Natural killer cell (primary cell): Measurements from ENCODE around the gene ATG9A. TPM values are rescaled to one million over a fixed set of nuclear protein-coding genes. Genes with fewer than 3 reads are reported as not detected.

Experiments used
- ATAC-seq, 3 donors: fragments of 150-1000 bp in 2 of 3; fragments of 200-7000 bp in 1 of 3; cut with Tn5 transposase; 1 replicate in 1 of 3; 2 replicates in 2 of 3; pipeline ENCODE4 v1.10.0; 2021; ENCODE audit warnings: mild to moderate bottlenecking in 2 of 3, moderate library complexity in 2 of 3
- DNase-seq, 2 donors: peaks; one replicate each; pipeline versions ENCODE4 v3.0.0 to v3.0.0-alpha.2; 2013 to 2021; ENCODE audit warnings: mixed read lengths in 1 of 2
- H3K27ac ChIP-seq: one replicate; pipeline ENCODE4 v1.5.1; 2013; ENCODE audit warnings: mild to moderate bottlenecking, low read length
- H3K27me3 ChIP-seq: one replicate; pipeline ENCODE4 v1.6.1; 2013; ENCODE audit warnings: low read length; ENCODE audit not compliant: control insufficient read depth, insufficient read depth
- H3K36me3 ChIP-seq: one replicate; pipeline ENCODE4 v1.6.1; 2013; ENCODE audit warnings: low read length; ENCODE audit not compliant: control insufficient read depth, insufficient read depth
- H3K4me1 ChIP-seq: one replicate; pipeline ENCODE4 v1.6.1; 2013; ENCODE audit warnings: low read length; ENCODE audit not compliant: control insufficient read depth, insufficient read depth
- H3K4me3 ChIP-seq: one replicate; pipeline ENCODE4 v1.5.1; 2013; ENCODE audit warnings: low read length
- H3K9me3 ChIP-seq: one replicate; pipeline ENCODE4 v1.6.1; 2013; ENCODE audit warnings: low read length; ENCODE audit not compliant: control insufficient read depth, insufficient read depth
- H3K27ac Mint-ChIP-seq, 2 donors: one replicate each; pipeline ENCODE4 v1.8.0; 2022; ENCODE audit warnings: mild to moderate bottlenecking in 2 of 2, mixed read lengths in 2 of 2, moderate library complexity in 1 of 2
- H3K27me3 Mint-ChIP-seq, 2 donors: one replicate each; pipeline ENCODE4 v1.8.0; 2022; ENCODE audit warnings: low read depth in 2 of 2, mixed read lengths in 2 of 2
- H3K36me3 Mint-ChIP-seq: one replicate; pipeline ENCODE4 v1.8.0; 2022; ENCODE audit warnings: mixed read lengths
- H3K4me1 Mint-ChIP-seq, 2 donors: one replicate each; pipeline ENCODE4 v1.8.0; 2022; ENCODE audit warnings: mixed read lengths in 2 of 2
- H3K4me3 Mint-ChIP-seq: one replicate; pipeline ENCODE4 v1.8.0; 2022; ENCODE audit warnings: mild to moderate bottlenecking, moderate library complexity, mixed read lengths
- H3K9me3 Mint-ChIP-seq, 2 donors: one replicate each; pipeline ENCODE4 v1.8.0; 2022; ENCODE audit warnings: mixed read lengths in 2 of 2
- CTCF ChIP-seq: fragments of 200-600 bp; IDR thresholded peaks from one replicate; pipeline ENCODE4 v1.8.0; 2022; ENCODE audit warnings: antibody characterized with exemption
- WGBS: methylation state at CpG from one replicate; pipeline ENCODE4 v1.1.7; 2013; ENCODE audit warnings: missing lambda C conversion rate; ENCODE audit not compliant: insufficient coverage; 5-methylcytosine and 5-hydroxymethylcytosine counted together
- intact Hi-C: fragments of 100-400 bp; cut with micrococcal nuclease; formaldehyde crosslinking; loops from one replicate; pipeline ENCODE4 v1.14.2; 2022
- total RNA-seq, 4 donors: library from RNA; stranded (reverse); fragments of 120-200 nt in 1 of 4; gene quantifications; one replicate each; pipeline versions ENCODE4 v1.2.3 to v1.2.4, GENCODE V29; 2013 to 2022

Gene ATG9A
- total RNA-seq, 3 donors from 2014 or later (not counting 1 experiment from before 2014, with no cell fraction given), result 98.1 to 110 (median 108) TPM

DNA sequence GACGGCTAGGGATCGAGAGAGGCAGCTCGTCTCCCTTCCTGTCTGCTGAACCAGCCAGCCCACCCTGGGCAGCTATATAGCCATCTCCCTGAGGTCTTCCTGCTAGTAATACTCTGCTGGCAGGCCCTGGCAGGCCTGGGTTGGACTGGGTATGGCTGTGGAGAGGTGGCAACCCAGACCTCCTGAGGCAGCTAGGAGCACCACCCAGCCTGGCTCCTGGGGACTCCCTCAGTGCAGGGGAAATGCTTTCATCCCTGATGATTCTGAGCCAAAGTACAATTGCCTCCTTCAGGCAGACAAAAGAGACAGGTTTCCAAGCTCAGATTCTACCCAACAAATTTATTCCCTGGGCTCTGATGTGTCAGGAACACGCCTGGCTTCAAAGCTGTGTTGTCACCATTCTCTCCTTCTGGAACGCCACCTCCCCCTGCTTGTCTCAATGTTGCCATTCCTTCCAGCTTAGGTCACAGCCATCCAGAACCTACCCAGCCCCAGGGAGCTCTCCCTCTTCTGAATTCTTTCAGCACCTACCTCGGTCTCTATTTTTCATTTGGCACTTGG, 45.0 kb upstream of the ATG9A start:
- WGBS, result 88% methylated on average over 6 of the region's 6 CpGs
- peaks cover 17% of the 10 kb centered on the region for H3K4me1 ChIP-seq
- no peaks in the 10 kb centered on the region for H3K36me3 ChIP-seq
- Mint-ChIP-seq H3K27ac (no peak overlapping the region), H3K9me3 (no peaks in the 10 kb centered on the region), H3K4me3 (no peak overlapping the region), H3K4me1 (peaks cover 19 to 20% of the 10 kb centered on the region in 2 donors), H3K36me3 (no peaks in the 10 kb centered on the region), H3K27me3 (peaks cover 0 to 5% of the 10 kb centered on the region in 2 donors)
- ATAC-seq (no peak), DNase-seq (no peak)
- H3K27me3 ChIP-seq, result no peaks in the 10 kb centered on the region
- intact Hi-C loops, result no loop called here
- TF ChIP-seq CTCF, result no peak
- no peak overlapping the region for H3K27ac ChIP-seq
- no peaks in the 10 kb centered on the region for H3K9me3 ChIP-seq
- H3K4me3 ChIP-seq, result no peak overlapping the region

GRCh38 chr2:219273937-219274336, 44.5 kb upstream of the ATG9A start:
- no peak for TF ChIP-seq CTCF
- no peak for ATAC-seq
- intact Hi-C loops, result no loop called here
- H3K4me1 ChIP-seq, result peaks cover 16% of the 10 kb centered on the region
- H3K4me3 Mint-ChIP-seq, result no peak overlapping the region
- no peaks in the 10 kb centered on the region for H3K36me3 Mint-ChIP-seq
- peaks cover 18% of the 10 kb centered on the region in 2 donors for H3K4me1 Mint-ChIP-seq
- no peaks in the 10 kb centered on the region for H3K9me3 ChIP-seq
- no peak overlapping the region for H3K4me3 ChIP-seq
- no peak overlapping the region for H3K27ac ChIP-seq
- H3K27me3 ChIP-seq, result no peaks in the 10 kb centered on the region
- 89% methylated on average over 3 of the region's 3 CpGs for WGBS
- no peak for DNase-seq
- no peaks in the 10 kb centered on the region for H3K9me3 Mint-ChIP-seq
- no peaks in the 10 kb centered on the region for H3K36me3 ChIP-seq
- H3K27ac Mint-ChIP-seq, result no peak overlapping the region
- peaks cover 0 to 5% of the 10 kb centered on the region in 2 donors for H3K27me3 Mint-ChIP-seq

DNA sequence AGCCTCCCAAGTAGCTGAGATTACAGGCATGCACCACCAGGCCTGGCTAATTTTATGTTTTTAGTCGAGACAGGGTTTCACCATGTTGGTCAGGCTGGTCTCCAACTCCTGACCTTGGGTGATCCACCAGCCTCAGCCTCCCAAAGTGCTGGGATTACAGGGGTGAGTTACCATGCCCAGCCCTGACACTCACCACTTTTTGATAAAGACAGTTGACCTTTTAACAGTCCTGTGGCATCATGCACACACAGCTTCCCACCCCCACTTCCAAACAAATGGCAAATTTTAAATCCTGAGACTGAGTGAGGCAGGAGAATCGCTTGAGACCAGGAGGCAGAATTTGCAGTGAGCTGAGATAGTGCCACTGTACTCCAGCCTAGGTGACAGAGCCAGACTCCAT, 43.6 kb upstream of the ATG9A start:
- DNase-seq (no peak), ATAC-seq (no peak)
- no peak overlapping the region for H3K4me3 Mint-ChIP-seq
- H3K9me3 Mint-ChIP-seq, result no peaks in the 10 kb centered on the region
- Histone ChIP-seq H3K9me3 (no peaks in the 10 kb centered on the region), H3K36me3 (no peaks in the 10 kb centered on the region), H3K4me3 (no peak overlapping the region), H3K27ac (no peak overlapping the region), H3K4me1 (peaks cover 6% of the 10 kb centered on the region), H3K27me3 (no peaks in the 10 kb centered on the region)
- H3K4me1 Mint-ChIP-seq, result peaks cover 9% of the 10 kb centered on the region in 2 donors
- H3K36me3 Mint-ChIP-seq, result no peaks in the 10 kb centered on the region
- H3K27ac Mint-ChIP-seq, result no peak overlapping the region
- 89% methylated on average over 2 of the region's 2 CpGs for WGBS
- TF ChIP-seq CTCF, result no peak
- peaks cover 0 to 5% of the 10 kb centered on the region in 2 donors for H3K27me3 Mint-ChIP-seq
- intact Hi-C loops, result no loop called here

GRCh38 chr2:219272356-219272755, 42.9 kb upstream of the ATG9A start:
- H3K4me1 Mint-ChIP-seq, result peaks cover 2 to 3% of the 10 kb centered on the region in 2 donors
- no peak for DNase-seq
- no peaks in the 10 kb centered on the region for H3K36me3 Mint-ChIP-seq
- no peak for ATAC-seq
- H3K27me3 ChIP-seq, result no peaks in the 10 kb centered on the region
- H3K27ac Mint-ChIP-seq, result no peak overlapping the region
- WGBS, result 89% methylated on average over 4 of the region's 4 CpGs
- peaks cover under 1% of the 10 kb centered on the region for H3K4me1 ChIP-seq
- no peak for TF ChIP-seq CTCF
- no peak overlapping the region for H3K27ac ChIP-seq
- peaks cover 0 to 5% of the 10 kb centered on the region in 2 donors for H3K27me3 Mint-ChIP-seq
- no peaks in the 10 kb centered on the region for H3K9me3 ChIP-seq
- intact Hi-C loops, result no loop called here
- no peaks in the 10 kb centered on the region for H3K9me3 Mint-ChIP-seq
- H3K36me3 ChIP-seq, result no peaks in the 10 kb centered on the region
- no peak overlapping the region for H3K4me3 ChIP-seq
- no peak overlapping the region for H3K4me3 Mint-ChIP-seq
